ENCODE measurements around the gene CDS2. TPM values are rescaled to one million over a fixed set of nuclear protein-coding genes. Genes with fewer than 3 reads are reported as not detected.

The CDS2 gene
- total and polyA plus RNA-seq, 7 donors, result 1.8 to 49.0 (median 30.0) TPM

DNA sequence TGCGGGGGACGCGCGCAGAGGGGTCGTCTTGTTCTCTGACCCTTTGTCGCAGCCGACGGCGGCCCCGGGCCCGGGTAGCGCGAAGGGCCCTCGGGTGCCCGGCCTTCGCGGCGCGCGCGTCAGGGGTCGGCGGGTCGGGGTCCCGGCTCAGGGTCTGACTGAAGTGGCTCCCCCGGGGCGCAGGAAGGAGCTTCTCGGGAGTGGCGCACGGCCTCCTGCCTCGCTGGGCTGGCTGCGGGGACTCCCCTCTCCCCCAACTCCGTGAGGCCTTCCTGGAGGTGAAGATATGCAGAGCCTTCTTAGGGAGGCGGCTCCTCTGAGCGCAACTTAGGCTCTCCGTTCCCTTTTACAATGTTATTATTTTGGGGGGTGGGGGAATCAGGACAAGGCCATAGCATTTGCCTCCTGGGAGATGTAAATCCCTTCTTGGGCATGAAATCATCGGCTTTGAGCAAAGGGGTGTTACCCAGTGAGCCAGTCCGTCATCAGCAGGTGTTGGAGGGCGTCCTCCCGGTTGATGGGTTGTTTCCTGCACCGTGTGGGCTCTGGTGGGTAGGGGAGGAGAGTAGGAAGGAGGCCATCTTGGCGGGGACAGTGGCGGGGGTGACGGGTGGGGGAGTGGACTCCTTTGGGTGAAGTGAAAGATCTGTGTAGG is 523 bp downstream of the CDS2 start:
- Histone ChIP-seq H3K4me1 (peaks cover 0 to 45% (median 33%) of the 10 kb centered on the region in 4 donors), H3K36me3 (no peaks in the 10 kb centered on the region), H3K4me3 (peak overlapping the region; percentile 73 to 97 (median 88)), H3K27me3 (no peaks in the 10 kb centered on the region), H3K9me3 (no peaks in the 10 kb centered on the region), H3K27ac (peak overlapping the region; percentile 97 to 99 (median 98))
- intact Hi-C loops (cut with DNase I), result loop anchor here (5.0 kb wide), 1 partner anchor 45 kb away; no protein-coding TSS in a partner anchor
- TF ChIP-seq, protein P1, sequence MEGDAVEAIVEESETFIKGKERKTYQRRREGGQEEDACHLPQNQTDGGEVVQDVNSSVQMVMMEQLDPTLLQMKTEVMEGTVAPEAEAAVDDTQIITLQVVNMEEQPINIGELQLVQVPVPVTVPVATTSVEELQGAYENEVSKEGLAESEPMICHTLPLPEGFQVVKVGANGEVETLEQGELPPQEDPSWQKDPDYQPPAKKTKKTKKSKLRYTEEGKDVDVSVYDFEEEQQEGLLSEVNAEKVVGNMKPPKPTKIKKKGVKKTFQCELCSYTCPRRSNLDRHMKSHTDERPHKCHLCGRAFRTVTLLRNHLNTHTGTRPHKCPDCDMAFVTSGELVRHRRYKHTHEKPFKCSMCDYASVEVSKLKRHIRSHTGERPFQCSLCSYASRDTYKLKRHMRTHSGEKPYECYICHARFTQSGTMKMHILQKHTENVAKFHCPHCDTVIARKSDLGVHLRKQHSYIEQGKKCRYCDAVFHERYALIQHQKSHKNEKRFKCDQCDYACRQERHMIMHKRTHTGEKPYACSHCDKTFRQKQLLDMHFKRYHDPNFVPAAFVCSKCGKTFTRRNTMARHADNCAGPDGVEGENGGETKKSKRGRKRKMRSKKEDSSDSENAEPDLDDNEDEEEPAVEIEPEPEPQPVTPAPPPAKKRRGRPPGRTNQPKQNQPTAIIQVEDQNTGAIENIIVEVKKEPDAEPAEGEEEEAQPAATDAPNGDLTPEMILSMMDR (IDR thresholded peaks at IDR 0.05), result no peak
- TF ChIP-seq POLR2AphosphoS5 (IDR thresholded peaks at IDR 0.05) (peak in 1 of 4 donors; percentile 13), POLR2A (IDR thresholded peaks at IDR 0.05) (no peak), EP300 (IDR thresholded peaks at IDR 0.05) (no peak)
- peak; percentile 80 for DNase-seq
- 0 to 1% methylated on average over 44 of the region's 44 CpGs for WGBS, 2 donors

DNA sequence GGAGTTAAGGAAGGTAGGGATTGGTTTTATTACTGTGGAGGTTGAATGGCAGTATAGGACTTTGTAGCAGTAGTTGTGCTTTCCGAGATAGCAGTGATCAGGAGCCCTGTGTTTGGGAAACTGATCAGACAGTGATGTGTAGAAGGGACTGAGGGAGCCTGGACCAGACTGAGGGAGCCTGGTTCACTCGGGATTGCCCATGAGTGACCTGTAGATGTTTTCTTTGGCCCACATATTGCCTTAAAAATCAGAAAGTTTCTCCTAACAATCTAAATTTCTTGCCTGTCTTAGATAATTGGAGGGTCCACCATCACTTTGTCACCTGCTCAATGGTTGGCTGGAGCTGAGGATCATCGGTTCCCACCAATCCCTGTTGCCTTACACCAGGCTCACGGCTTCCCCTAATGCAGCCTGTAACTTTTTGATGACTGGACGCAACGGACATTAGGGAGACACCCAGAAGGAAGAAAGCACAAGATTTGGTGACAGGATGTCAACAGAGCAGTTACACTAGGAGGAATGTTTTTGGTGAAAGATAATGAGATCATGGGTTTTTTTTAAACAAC is 1.1 kb downstream of the CDS2 start:
- WGBS, 2 donors, result 37 to 39% methylated on average over 6 of the region's 6 CpGs
- no peak for DNase-seq
- Histone ChIP-seq H3K27ac (peak overlapping the region; percentile 97 to 99 (median 98)), H3K9me3 (no peaks in the 10 kb centered on the region), H3K36me3 (no peaks in the 10 kb centered on the region), H3K4me1 (peaks cover 0 to 45% (median 34%) of the 10 kb centered on the region in 4 donors), H3K27me3 (no peaks in the 10 kb centered on the region), H3K4me3 (peak overlapping the region; percentile 73 to 97 (median 88))
- intact Hi-C loops (cut with DNase I), result loop anchor here (5.0 kb wide), 1 partner anchor 44 kb away; no protein-coding TSS in a partner anchor
- no peak for TF ChIP-seq POLR2A (IDR thresholded peaks at IDR 0.05)
- TF ChIP-seq, protein P1 (IDR thresholded peaks at IDR 0.05), result no peak
- no peak for TF ChIP-seq POLR2AphosphoS5 (IDR thresholded peaks at IDR 0.05)
- no peak for TF ChIP-seq EP300 (IDR thresholded peaks at IDR 0.05)

DNA sequence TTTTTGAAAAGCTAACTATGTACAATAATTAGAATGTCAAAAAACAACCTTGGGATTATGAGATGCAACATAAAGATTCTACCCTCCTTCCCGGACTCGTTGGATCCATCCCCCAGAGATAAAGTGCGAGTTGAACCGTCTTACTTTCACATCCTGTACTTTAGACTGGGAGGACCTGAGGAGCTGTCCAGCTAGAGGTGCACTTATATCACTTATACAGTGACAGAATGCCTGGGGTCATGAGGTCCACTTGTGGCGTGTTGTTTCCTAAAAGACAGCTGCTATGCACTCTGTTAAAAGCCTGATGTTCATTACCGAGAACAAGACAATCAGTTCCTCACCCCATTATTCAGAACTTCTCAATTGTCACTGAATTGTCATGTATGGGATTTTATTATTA is 2.1 kb downstream of the CDS2 start:
- Histone ChIP-seq H3K4me1 (peaks cover 0 to 48% (median 37%) of the 10 kb centered on the region in 4 donors), H3K9me3 (no peaks in the 10 kb centered on the region), H3K4me3 (no peak overlapping the region), H3K27ac (peak overlapping the region; percentile 97 to 99 (median 98)), H3K36me3 (no peaks in the 10 kb centered on the region), H3K27me3 (no peaks in the 10 kb centered on the region)
- WGBS, 2 donors, result 47 to 77% methylated on average over 6 of the region's 6 CpGs
- intact Hi-C loops (cut with DNase I), result loop anchor here (5.0 kb wide), 1 partner anchor 43 kb away; no protein-coding TSS in a partner anchor
- no peak for TF ChIP-seq POLR2A (IDR thresholded peaks at IDR 0.05)
- no peak for DNase-seq

DNA sequence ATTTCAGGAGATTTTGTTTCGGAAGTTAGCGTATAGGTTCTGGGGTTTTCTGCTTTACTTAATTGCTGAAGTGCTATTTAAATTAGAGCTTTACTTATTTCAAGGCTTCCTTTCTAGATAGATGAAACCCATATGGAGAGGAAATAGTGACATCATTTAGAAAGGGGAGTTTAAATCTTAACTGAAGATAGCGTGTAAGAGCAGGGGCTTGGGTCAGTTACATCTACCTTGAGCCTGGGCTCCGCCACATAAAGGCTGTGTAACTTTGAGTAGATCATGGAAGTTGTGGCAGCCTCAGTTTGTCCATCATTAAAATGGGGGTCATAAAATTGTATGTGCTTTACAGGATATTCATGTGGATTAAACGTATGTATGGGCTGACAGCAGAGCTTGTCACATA is 4.7 kb downstream of the CDS2 start:
- Histone ChIP-seq H3K27ac (peak overlapping the region; percentile 45 to 97 (median 66)), H3K9me3 (no peaks in the 10 kb centered on the region)

DNA sequence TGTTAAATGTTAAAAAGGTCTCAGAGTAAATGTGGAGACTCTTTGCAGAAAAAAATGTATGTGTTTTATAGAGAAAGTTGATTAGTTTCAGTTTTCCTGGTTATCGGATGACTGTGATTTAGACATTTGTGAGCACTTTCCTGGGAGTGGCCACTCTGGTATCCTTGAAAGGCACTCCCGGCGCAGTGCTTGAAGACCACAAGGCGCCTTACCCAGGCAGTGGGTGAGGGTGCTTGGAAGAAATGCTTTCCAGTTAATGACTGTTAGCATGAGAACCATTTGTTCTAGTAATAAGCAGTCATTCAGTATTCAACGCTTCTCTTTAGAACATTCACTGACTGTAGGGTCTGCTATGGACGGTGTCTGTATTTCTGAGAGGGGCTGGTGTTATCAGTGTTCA is 7.2 kb downstream of the CDS2 start:
- Histone ChIP-seq H3K4me1 (peaks cover 0 to 48% (median 39%) of the 10 kb centered on the region in 4 donors), H3K27ac (peak overlapping the region in 1 of 4 donors; percentile 69), H3K4me3 (no peak overlapping the region), H3K36me3 (no peaks in the 10 kb centered on the region), H3K9me3 (no peaks in the 10 kb centered on the region), H3K27me3 (no peaks in the 10 kb centered on the region)
- WGBS, 2 donors, result 94 to 96% methylated on average over 6 of the region's 6 CpGs
- TF ChIP-seq EP300 (IDR thresholded peaks at IDR 0.05) (no peak), POLR2A (IDR thresholded peaks at IDR 0.05) (no peak), POLR2AphosphoS5 (IDR thresholded peaks at IDR 0.05) (no peak)
- TF ChIP-seq, protein P1 (IDR thresholded peaks at IDR 0.05), result no peak
- no peak for DNase-seq
- intact Hi-C loops (cut with DNase I), result no loop called here

More for the DNA sequence above, 4.7 kb downstream of the CDS2 start:
- Histone ChIP-seq H3K4me1 (peaks cover 0 to 64% (median 51%) of the 10 kb centered on the region in 4 donors), H3K4me3 (no peak overlapping the region), H3K36me3 (no peaks in the 10 kb centered on the region), H3K27me3 (no peaks in the 10 kb centered on the region)
- no peak for TF ChIP-seq POLR2AphosphoS5 (IDR thresholded peaks at IDR 0.05)
- no peak for TF ChIP-seq POLR2A (IDR thresholded peaks at IDR 0.05)
- TF ChIP-seq EP300 (IDR thresholded peaks at IDR 0.05), result no peak
- intact Hi-C loops (cut with DNase I), result no loop called here
- 73 to 85% methylated on average over 5 of the region's 5 CpGs for WGBS, 2 donors
- DNase-seq, result no peak

Data from sigmoid colon (tissue), 7 donors.